Hepatocyte (in vitro differentiated cells): ENCODE data around the gene TRIM4.

Experiments used
- EZH2 ChIP-seq: fragments of 200-600 bp; sonication (generic); IDR thresholded peaks from 2 replicates; pipeline ENCODE4 v1.6.1; 2016; ENCODE audit warnings: antibody characterized with exemption, mild to moderate bottlenecking, borderline replicate concordance
- EZH2phosphoT487 ChIP-seq: fragments of 200-600 bp; sonication (generic); IDR thresholded peaks from one replicate; pipeline ENCODE4 v1.6.1; 2018; ENCODE audit warnings: antibody characterized with exemption, mild to moderate bottlenecking, low read depth, moderate library complexity; ENCODE audit not compliant: unreplicated experiment, severe bottlenecking
- TF ChIP-seq, protein P1 (sequence below): fragments of 200-600 bp; sonication (generic); IDR thresholded peaks from 2 replicates; pipeline ENCODE4 v1.5.1; 2016; ENCODE audit warnings: antibody characterized with exemption, mild to moderate bottlenecking; ENCODE audit not compliant: poor library complexity

DNA sequence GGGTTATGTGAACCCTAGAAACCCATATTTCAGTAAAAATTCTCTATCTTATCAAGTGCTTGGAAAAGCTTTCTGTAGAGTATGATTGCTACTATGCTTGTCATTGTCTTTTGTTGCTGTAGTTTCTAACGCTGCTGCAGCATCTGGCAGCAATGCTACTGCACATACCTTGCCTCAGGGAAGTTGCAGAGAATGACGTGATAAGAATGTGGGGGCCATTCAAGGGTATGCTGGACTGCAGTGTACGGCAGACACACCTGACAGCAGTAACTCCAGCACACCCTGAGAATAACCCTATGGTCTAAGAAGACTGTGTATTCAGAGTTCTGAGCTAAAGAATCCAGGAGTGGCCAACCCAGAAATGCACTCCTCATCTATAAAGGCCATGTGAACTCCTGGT lies 20.5 kb downstream of the TRIM4 start:
- TF ChIP-seq, protein P1, sequence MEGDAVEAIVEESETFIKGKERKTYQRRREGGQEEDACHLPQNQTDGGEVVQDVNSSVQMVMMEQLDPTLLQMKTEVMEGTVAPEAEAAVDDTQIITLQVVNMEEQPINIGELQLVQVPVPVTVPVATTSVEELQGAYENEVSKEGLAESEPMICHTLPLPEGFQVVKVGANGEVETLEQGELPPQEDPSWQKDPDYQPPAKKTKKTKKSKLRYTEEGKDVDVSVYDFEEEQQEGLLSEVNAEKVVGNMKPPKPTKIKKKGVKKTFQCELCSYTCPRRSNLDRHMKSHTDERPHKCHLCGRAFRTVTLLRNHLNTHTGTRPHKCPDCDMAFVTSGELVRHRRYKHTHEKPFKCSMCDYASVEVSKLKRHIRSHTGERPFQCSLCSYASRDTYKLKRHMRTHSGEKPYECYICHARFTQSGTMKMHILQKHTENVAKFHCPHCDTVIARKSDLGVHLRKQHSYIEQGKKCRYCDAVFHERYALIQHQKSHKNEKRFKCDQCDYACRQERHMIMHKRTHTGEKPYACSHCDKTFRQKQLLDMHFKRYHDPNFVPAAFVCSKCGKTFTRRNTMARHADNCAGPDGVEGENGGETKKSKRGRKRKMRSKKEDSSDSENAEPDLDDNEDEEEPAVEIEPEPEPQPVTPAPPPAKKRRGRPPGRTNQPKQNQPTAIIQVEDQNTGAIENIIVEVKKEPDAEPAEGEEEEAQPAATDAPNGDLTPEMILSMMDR = no peak
- no peak for TF ChIP-seq EZH2
- no peak for TF ChIP-seq EZH2phosphoT487
